OCI-LY1 (cell line): ENCODE measurements around the gene UPK3B.
"Not testable (repeated sequence)": the region's sequence is repeated elsewhere in the genome, so short reads cannot be mapped to it uniquely, and the experiment has no call there.

Experiments
- H2AFZ ChIP-seq: fragments of 200-600 bp; sonication (generic), shearing (Covaris generic); 2 replicates; pipeline ENCODE4 v1.6.0; 2014; ENCODE audit warnings: antibody characterized with exemption, mild to moderate bottlenecking, low read length
- H3F3A ChIP-seq: fragments of 200-600 bp; sonication (generic), shearing (Covaris generic); 2 replicates; pipeline ENCODE4 v1.6.0; 2014; ENCODE audit warnings: mild to moderate bottlenecking, antibody characterized with exemption, low read length, moderate library complexity; ENCODE audit not compliant: insufficient read depth
- H3K27ac ChIP-seq: fragments of 200-600 bp; sonication (generic); 2 replicates; pipeline ENCODE4 v1.5.1; 2014; ENCODE audit warnings: low read length, mixed run types, mild to moderate bottlenecking, low read depth; ENCODE audit not compliant: poor library complexity, severe bottlenecking
- H3K27me3 ChIP-seq: fragments of 200-600 bp; sonication (generic); 2 replicates; pipeline ENCODE4 v1.6.0; 2014; ENCODE audit warnings: antibody characterized with exemption, mild to moderate bottlenecking, low read length, moderate library complexity; ENCODE audit not compliant: insufficient read depth
- H3K36me3 ChIP-seq: fragments of 200-600 bp; sonication (generic); 2 replicates; pipeline ENCODE4 v1.6.1; 2014; ENCODE audit warnings: mild to moderate bottlenecking, antibody characterized with exemption, low read length, moderate library complexity, mixed read lengths; ENCODE audit not compliant: insufficient read depth
- H3K4me1 ChIP-seq: fragments of 200-600 bp; sonication (generic); 2 replicates; pipeline ENCODE4 v1.5.1; 2014; ENCODE audit warnings: mild to moderate bottlenecking, low read length, moderate library complexity; ENCODE audit not compliant: insufficient read depth, severe bottlenecking
- H3K4me2 ChIP-seq: fragments of 200-600 bp; sonication (generic), shearing (Covaris generic); 2 replicates; pipeline ENCODE4 v1.6.1; 2014; ENCODE audit warnings: low read length
- H3K4me3 ChIP-seq: fragments of 200-600 bp; sonication (generic); 2 replicates; pipeline ENCODE4 v1.5.1; 2014; ENCODE audit warnings: low read length, low read depth, mild to moderate bottlenecking, mixed read lengths; ENCODE audit not compliant: poor library complexity, severe bottlenecking
- H3K79me2 ChIP-seq: fragments of 200-600 bp; shearing (Covaris generic); 2 replicates; pipeline ENCODE4 v1.6.1; 2016; ENCODE audit warnings: mixed run types, low read length, mixed read lengths; ENCODE audit not compliant: insufficient read depth
- H3K9ac ChIP-seq: fragments of 200-600 bp; sonication (generic), shearing (Covaris generic); 2 replicates; pipeline ENCODE4 v1.6.1; 2014; ENCODE audit warnings: mild to moderate bottlenecking, low read length, mixed read lengths
- H3K9me2 ChIP-seq: fragments of 200-600 bp; sonication (generic), shearing (Covaris generic); 2 replicates; pipeline ENCODE4 v1.6.1; 2014; ENCODE audit warnings: low read depth, mild to moderate bottlenecking, low read length, mixed read lengths
- H3K9me3 ChIP-seq: fragments of 200-600 bp; shearing (Covaris generic); 2 replicates; pipeline ENCODE4 v1.6.1; 2014; ENCODE audit warnings: low read length, mixed read lengths
- H4K20me1 ChIP-seq: fragments of 200-600 bp; sonication (generic), shearing (Covaris generic); 2 replicates; pipeline ENCODE4 v1.6.0; 2016; ENCODE audit warnings: mild to moderate bottlenecking, low read length; ENCODE audit not compliant: insufficient read depth
- CTCF ChIP-seq: fragments of 200-600 bp; sonication (generic), shearing (Covaris generic); IDR thresholded peaks from 2 replicates; pipeline ENCODE4 v1.5.1; 2017; ENCODE audit warnings: mild to moderate bottlenecking, antibody characterized with exemption, low read length, moderate library complexity, mixed read lengths
- EZH2 ChIP-seq: fragments of 200-600 bp; sonication (generic), shearing (Covaris generic); IDR thresholded peaks from 2 replicates; pipeline ENCODE4 v1.8.0; 2017; ENCODE audit warnings: borderline replicate concordance, mixed run types, mild to moderate bottlenecking, antibody characterized with exemption, low read length, moderate library complexity, mixed read lengths

Gene UPK3B

DNA sequence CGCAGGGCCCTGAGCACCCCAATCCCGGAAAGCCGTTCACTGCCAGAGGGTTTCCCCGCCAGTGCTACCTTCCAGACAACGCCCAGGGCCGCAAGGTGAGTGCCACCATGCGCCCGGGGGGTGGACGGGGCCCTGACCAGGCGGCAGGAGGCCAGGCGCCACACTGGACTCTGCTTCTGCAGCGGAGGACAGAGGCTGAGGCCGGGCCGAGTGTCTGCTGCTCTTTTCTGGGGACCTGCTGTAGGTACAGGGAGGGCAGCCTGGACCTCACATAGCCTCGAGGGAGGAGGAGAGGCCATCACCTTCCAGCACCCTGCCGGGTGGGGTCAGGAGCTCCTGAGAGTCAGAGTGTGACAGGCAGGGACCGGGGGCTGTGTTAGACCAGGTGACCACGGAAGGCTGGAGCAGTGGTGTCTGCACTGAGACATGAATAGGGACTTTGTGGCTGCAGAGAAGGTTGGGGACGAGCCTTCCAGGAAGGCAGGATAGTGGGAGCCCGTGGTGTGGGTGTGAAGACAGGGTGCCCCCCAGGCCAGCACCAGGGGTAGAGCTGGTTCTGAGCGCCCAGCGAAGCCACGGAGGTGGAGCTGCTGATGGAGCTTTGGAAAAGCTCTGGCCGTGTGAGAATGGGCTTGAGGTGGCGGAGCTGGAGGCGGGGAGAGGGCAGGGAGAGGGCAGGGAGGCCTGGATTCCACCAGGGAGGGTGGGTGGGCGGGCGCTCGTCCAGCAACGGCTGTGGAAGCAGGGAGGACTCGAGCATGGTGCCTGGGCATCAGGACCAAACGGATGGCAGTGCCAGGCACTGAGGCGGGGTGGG lies 5.8 kb upstream of the UPK3B start:
- H3K4me3 ChIP-seq, H3K36me3 ChIP-seq, H3K79me2 ChIP-seq, H3K4me1 ChIP-seq, H3K27me3 ChIP-seq, H3K9me2 ChIP-seq, H3F3A ChIP-seq, H4K20me1 ChIP-seq, H3K9me3 ChIP-seq, H3K9ac ChIP-seq, H3K4me2 ChIP-seq, H3K27ac ChIP-seq, H2AFZ ChIP-seq: not testable (repeated sequence)

- H3K9ac ChIP-seq, result no peak overlapping the region
- H3K9me2 ChIP-seq, result no peaks in the 10 kb centered on the region
- H3K27ac ChIP-seq, result no peak overlapping the region
- H3K9me3 ChIP-seq, result no peaks in the 10 kb centered on the region
- H3K79me2 ChIP-seq, result no peaks in the 10 kb centered on the region
- H3K27me3 ChIP-seq, result no peaks in the 10 kb centered on the region
- H3K4me2 ChIP-seq, result no peak overlapping the region
- H4K20me1 ChIP-seq, result no peaks in the 10 kb centered on the region
- H2AFZ ChIP-seq, result no peak overlapping the region
- no peak overlapping the region for H3K4me3 ChIP-seq
- no peak for TF ChIP-seq EZH2
- no peak for TF ChIP-seq CTCF
- H3K36me3 ChIP-seq, result peaks cover 4% of the 10 kb centered on the region; the same call in 1 of the 2 replicates
- no peaks in the 10 kb centered on the region for H3K4me1 ChIP-seq
- H3F3A ChIP-seq, result no peaks in the 10 kb centered on the region
Measured at GRCh38 chr7:76505168-76506080, 4.9 kb upstream of the UPK3B start.

- H3K9me3 ChIP-seq, result no peaks in the 10 kb centered on the region
- no peak for TF ChIP-seq EZH2
- TF ChIP-seq CTCF, result no peak
- H3K9ac ChIP-seq, result no peak overlapping the region
- no peak overlapping the region for H3K4me3 ChIP-seq
- H3K79me2 ChIP-seq, result no peaks in the 10 kb centered on the region
- no peaks in the 10 kb centered on the region for H4K20me1 ChIP-seq
- H3F3A ChIP-seq, result no peaks in the 10 kb centered on the region
- no peaks in the 10 kb centered on the region for H3K27me3 ChIP-seq
- H3K4me1 ChIP-seq, result no peaks in the 10 kb centered on the region
- H3K36me3 ChIP-seq, result peaks cover 4% of the 10 kb centered on the region; the same call in 1 of the 2 replicates
- no peak overlapping the region for H3K4me2 ChIP-seq
- no peak overlapping the region for H3K27ac ChIP-seq
- H2AFZ ChIP-seq, result no peak overlapping the region
- H3K9me2 ChIP-seq, result no peaks in the 10 kb centered on the region
Measured at GRCh38 chr7:76506081-76506440, 4.3 kb upstream of the UPK3B start.

DNA sequence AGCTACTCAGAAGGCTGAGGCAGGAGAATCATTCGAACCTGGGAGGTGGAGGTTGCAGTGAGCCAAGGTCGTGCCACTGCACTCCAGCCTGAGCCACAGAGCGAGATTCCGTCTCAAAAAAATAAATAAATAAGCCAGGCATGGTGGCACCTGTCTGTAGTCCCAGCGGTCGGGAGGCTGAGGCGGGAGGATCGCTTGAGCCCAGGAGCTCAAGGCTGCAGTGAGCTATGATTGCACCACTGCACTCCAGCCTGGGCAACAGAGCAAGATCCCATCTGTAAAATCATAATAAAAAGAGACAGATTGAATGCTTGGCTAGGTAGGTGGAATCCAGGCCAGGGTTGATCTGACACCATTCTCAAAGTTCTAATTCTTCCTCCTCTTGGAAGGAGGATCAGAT lies 3.7 kb upstream of the UPK3B start:
- not testable (repeated sequence) for H3K27me3 ChIP-seq, H4K20me1 ChIP-seq, H2AFZ ChIP-seq, H3K9me2 ChIP-seq, H3K36me3 ChIP-seq, H3K27ac ChIP-seq, H3K4me3 ChIP-seq, H3K79me2 ChIP-seq, H3K4me2 ChIP-seq, H3K9ac ChIP-seq, H3K9me3 ChIP-seq, H3K4me1 ChIP-seq, H3F3A ChIP-seq
